Activated B cell treated with CpG ODN at 0.5 μM for 24 hours (primary cell): ENCODE data around the gene EXOC3L1. TPM values are rescaled to one million over a fixed set of nuclear protein-coding genes. Genes with fewer than 3 reads are reported as not detected.

Experiments
- ATAC-seq: fragments of 200-7000 bp; cut with Tn5 transposase; one replicate; pipeline ENCODE4 v1.10.0; 2021; ENCODE audit warnings: low read depth, mild to moderate bottlenecking, moderate library complexity
- CTCF ChIA-PET: fragments of 350-600 bp; sonication (Branson Sonifier 250); formaldehyde crosslinking; loops from one replicate; lab custom pipeline; 2021; ENCODE audit warnings: antibody characterized with exemption; lab: Charles Lee
- POLR2A ChIA-PET: fragments of 350-600 bp; sonication (Branson Sonifier 250); formaldehyde crosslinking; loops from one replicate; lab custom pipeline; 2021; ENCODE audit warnings: antibody characterized with exemption; lab: Charles Lee
- DNase-seq: peaks from one replicate; pipeline ENCODE4 v3.0.0; 2022
- H3K27ac Mint-ChIP-seq: one replicate; pipeline ENCODE4 v1.8.0; 2020; ENCODE audit warnings: mixed read lengths
- H3K27me3 Mint-ChIP-seq: one replicate; pipeline ENCODE4 v1.8.0; 2021; ENCODE audit warnings: mixed read lengths
- H3K36me3 Mint-ChIP-seq: one replicate; pipeline ENCODE4 v1.8.0; 2021; ENCODE audit warnings: low read depth, mixed read lengths
- H3K4me1 Mint-ChIP-seq: one replicate; pipeline ENCODE4 v1.8.0; 2021; ENCODE audit warnings: mixed read lengths
- H3K4me3 Mint-ChIP-seq: one replicate; pipeline ENCODE4 v1.8.0; 2020; ENCODE audit warnings: mild to moderate bottlenecking, mixed read lengths
- H3K9me3 Mint-ChIP-seq: one replicate; pipeline ENCODE4 v1.8.0; 2020; ENCODE audit warnings: mixed read lengths
- intact Hi-C: fragments of 100-400 bp; cut with micrococcal nuclease; formaldehyde crosslinking; loops from one replicate; pipeline ENCODE4 v1.15.1; 2024
- total RNA-seq: library from RNA; stranded (reverse); gene quantifications from 2 replicates; pipeline ENCODE4 v1.2.3, GENCODE V29; 2022
- TF ChIP-seq, protein P1 (sequence below): fragments of 200-600 bp; IDR thresholded peaks from one replicate; pipeline ENCODE4 v1.8.0; 2022; ENCODE audit warnings: antibody characterized with exemption, mild to moderate bottlenecking

The EXOC3L1 gene
- total RNA-seq, 1 donor from 2014 or later = not detected

DNA sequence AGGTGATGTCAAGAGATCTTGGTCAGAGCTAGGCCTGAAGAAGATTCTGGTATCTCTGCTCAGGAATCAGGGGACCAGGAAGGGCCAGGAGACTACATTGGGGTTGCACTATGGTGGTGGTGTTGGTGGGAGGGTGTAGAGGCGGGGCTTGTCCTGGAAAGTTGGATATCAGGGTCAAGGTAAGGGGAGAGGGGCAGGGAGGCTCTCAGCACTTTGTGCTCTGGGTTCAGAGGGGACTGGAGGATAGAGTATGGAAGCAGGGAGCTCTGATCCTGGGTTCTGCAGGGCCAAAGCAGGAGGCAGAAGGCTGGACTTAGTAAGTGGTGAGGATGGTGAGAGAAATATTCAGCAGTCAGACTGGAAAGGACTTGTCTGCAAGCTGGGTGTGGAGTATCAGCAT lies 16.6 kb downstream of the EXOC3L1 start:
- DNase-seq (no peak), ATAC-seq (no peak)
- ChIA-PET POLR2A (interaction anchor here (0.7 to 1.7 kb wide), 3 partner anchors 10 to 143 kb away, joined by 3 to 5 read pairs (median 4); no protein-coding TSS in a partner anchor), CTCF (interaction anchor here (1.8 kb wide), 1 partner anchor 18 kb away, joined by 6 read pairs; no protein-coding TSS in a partner anchor)
- Mint-ChIP-seq H3K27me3 (peaks cover 60% of the 10 kb centered on the region), H3K27ac (no peak overlapping the region), H3K4me1 (peaks cover 28% of the 10 kb centered on the region), H3K36me3 (no peaks in the 10 kb centered on the region), H3K9me3 (no peaks in the 10 kb centered on the region), H3K4me3 (peak overlapping the region; percentile 71)
- intact Hi-C loops = no loop called here
- TF ChIP-seq, protein P1, sequence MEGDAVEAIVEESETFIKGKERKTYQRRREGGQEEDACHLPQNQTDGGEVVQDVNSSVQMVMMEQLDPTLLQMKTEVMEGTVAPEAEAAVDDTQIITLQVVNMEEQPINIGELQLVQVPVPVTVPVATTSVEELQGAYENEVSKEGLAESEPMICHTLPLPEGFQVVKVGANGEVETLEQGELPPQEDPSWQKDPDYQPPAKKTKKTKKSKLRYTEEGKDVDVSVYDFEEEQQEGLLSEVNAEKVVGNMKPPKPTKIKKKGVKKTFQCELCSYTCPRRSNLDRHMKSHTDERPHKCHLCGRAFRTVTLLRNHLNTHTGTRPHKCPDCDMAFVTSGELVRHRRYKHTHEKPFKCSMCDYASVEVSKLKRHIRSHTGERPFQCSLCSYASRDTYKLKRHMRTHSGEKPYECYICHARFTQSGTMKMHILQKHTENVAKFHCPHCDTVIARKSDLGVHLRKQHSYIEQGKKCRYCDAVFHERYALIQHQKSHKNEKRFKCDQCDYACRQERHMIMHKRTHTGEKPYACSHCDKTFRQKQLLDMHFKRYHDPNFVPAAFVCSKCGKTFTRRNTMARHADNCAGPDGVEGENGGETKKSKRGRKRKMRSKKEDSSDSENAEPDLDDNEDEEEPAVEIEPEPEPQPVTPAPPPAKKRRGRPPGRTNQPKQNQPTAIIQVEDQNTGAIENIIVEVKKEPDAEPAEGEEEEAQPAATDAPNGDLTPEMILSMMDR = no peak

DNA sequence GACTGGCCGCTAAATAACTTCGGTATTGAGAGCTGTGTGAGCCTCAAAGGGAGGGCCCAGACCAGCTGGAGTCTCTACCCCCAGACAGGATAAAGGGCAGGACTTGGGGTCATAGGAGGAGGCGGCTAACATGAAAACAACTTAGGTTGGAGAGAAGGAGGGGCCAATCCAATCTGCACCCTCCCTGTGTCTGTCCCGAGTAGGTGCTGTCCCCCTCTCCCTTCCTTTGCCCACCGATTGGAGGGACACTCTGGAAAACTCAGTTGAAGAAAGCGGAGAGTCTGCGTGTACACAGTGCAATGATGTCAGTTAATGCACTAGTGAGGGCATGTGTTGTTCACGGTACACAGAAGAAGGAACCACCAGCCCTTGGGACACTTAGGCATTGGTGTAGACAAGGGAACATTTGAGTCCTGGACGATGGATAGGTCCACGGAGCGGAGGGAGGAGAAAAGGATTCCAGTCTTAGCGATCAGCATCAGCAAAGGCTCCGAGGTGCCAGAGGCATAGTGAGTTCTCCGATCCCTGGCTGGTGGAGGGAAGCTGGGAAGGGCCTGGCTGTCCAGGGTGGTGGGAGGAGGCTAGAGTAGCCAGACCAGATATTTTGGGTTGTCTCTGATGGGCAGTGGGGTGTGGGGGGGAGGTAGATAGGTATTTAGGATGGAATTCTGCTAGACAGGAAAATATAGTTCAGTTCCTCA lies 18.8 kb downstream of the EXOC3L1 start:
- intact Hi-C loops = no loop called here
- DNase-seq (no peak), ATAC-seq (no peak)
- Mint-ChIP-seq H3K9me3 (no peaks in the 10 kb centered on the region), H3K4me3 (peak overlapping the region; percentile 38), H3K4me1 (peaks cover 27% of the 10 kb centered on the region), H3K27me3 (peaks cover 65% of the 10 kb centered on the region), H3K36me3 (no peaks in the 10 kb centered on the region), H3K27ac (no peak overlapping the region)
- CTCF ChIA-PET = interaction anchor here (2.9 kb wide), 1 partner anchor 16 kb away, joined by 9 read pairs; no protein-coding TSS in a partner anchor
- POLR2A ChIA-PET = no interaction called here
- TF ChIP-seq, protein P1 = no peak

DNA sequence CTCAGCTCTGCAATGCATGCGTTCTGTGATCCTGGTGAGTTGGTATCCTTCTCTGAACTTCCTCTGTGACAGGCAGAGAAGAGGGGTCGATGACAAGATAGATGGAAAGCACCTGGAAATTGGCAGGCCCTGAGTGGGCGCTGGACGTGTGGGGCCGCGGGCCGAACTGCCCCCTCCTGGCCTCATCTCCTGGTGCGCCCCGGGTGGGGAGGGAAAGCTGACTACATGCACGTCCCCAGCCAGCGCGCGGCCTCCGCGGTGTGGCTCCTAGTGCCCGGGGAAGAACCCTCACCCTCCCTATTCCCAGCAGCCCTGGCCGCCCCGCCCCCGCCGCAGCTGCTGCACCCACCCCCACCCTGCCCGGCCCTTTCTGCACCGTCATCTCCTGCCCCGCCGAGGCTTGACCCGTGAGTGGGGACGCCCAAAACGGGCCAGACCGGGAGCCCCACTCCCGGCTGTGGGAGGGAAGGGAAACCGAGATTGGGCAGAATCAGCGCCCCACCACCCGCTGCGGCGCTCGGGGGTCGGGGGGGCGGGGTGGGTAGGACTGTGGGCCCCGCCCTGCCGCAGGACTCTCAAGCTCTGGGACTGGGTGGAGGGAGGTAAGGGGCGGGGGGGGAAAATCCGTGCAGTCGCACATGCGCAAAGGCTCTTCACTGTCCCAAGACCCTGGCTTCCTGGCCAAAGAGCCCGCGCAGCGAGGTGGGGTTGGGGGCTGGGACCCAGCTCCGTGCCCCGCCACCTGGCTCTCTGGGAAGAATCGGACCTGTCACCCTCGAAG lies 19.6 kb downstream of the EXOC3L1 start, which contains the start of gene NOL3:
Gene NOL3, plus strand, starts transcription at position 371 of the 781 bp plus-strand sequence.
- intact Hi-C loops = no loop called here

DNA sequence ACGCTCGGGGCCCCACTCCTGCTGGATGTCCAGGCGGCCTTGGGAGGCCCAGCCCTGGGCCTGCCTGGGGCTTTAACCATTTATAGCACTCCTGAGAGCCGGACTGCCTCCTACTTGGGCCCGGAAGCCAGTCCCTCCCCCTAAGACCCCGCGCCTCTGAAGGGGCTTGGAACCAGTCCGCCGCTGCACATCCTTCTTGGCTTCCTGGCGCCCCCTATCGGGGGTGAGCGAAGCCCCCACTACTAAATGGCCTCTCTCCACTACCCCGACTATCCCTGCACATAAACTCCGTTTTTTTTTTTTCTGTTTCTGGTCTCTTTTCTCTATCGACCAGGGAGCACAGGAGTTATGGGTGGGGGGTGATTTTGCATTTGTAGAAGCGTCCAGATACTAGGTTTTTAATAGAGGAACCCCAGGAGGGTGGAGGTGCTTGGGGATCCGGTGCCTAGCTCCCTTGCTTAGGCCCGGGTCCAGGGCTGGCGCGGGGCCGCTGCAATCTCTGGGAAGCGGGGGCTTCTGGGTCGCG lies 20.2 kb downstream of the EXOC3L1 start:
- Mint-ChIP-seq H3K4me1 (peaks cover 32% of the 10 kb centered on the region), H3K36me3 (no peaks in the 10 kb centered on the region), H3K9me3 (no peaks in the 10 kb centered on the region), H3K4me3 (peak overlapping the region; percentile 70), H3K27ac (no peak overlapping the region), H3K27me3 (peaks cover 69% of the 10 kb centered on the region)
- TF ChIP-seq, protein P1 = no peak
- no peak for ATAC-seq
- POLR2A ChIA-PET = interaction anchor here (1.4 kb wide), 1 partner anchor 9 kb away, joined by 3 read pairs; no protein-coding TSS in a partner anchor
- no peak for DNase-seq
- CTCF ChIA-PET = interaction anchor here (1.0 to 2.9 kb wide), 2 partner anchors 13 to 14 kb away, joined by 3 to 9 read pairs; no protein-coding TSS in a partner anchor
- intact Hi-C loops = no loop called here

More for the DNA sequence above, 19.6 kb downstream of the EXOC3L1 start, which contains the start of gene NOL3:
- peak within 1 kb of the TSS; percentile 70 for H3K4me3 Mint-ChIP-seq
- DNase-seq (no peak), ATAC-seq (peak; percentile 29)
- ChIA-PET CTCF (interaction anchor here (1.0 to 2.9 kb wide), 2 partner anchors 14 to 15 kb away, joined by 3 to 9 read pairs; no protein-coding TSS in a partner anchor), POLR2A (interaction anchor here (0.6 to 1.4 kb wide), 2 partner anchors 10 to 16 kb away, joined by 3 to 4 read pairs; no protein-coding TSS in a partner anchor)
- TF ChIP-seq, protein P1 = no peak
- H3K36me3 Mint-ChIP-seq = no peaks in the 10 kb centered on the region
- peaks cover 27% of the 10 kb centered on the region for H3K4me1 Mint-ChIP-seq
- peaks cover 64% of the 10 kb centered on the region for H3K27me3 Mint-ChIP-seq
- H3K27ac Mint-ChIP-seq = no peak within 1 kb of the TSS
- H3K9me3 Mint-ChIP-seq = no peaks in the 10 kb centered on the region
